GM20431 (cell line): ENCODE measurements around the gene HS6ST3.
"Not testable (repeated sequence)": the region's sequence is repeated elsewhere in the genome, so short reads cannot be mapped to it uniquely, and the experiment has no call there.

Source experiments
- in situ Hi-C: fragments of 300-500 bp; cut with MseI, MboI; formaldehyde crosslinking; loops from one replicate; pipeline ENCODE4 v1.15.0; 2020; ENCODE audit warnings: low sequenced_read_pairs; ENCODE audit not compliant: unreplicated experiment

The HS6ST3 gene

DNA sequence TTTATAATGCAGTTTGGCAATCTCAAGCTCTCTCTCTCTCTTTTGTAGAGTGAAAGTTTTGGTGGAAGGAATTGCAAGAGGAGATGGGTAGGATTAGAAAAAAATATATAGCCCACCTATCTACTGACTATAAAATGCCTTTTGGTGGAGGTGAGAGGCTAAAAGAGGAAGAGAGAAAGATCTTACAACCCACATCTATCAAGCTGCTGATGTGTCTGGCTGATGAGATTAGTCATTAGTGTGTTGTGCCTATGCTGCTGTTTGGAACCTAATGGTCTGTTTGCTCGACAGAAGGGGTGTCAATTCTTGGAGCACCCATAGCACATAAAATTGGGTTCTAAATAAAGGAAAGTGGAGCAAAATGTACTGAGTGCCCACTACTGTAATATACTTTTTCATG is 411.0 kb downstream of the HS6ST3 start:
- in situ Hi-C loops = no loop called here

GRCh38 chr13:96503481-96503880 is 413.6 kb downstream of the HS6ST3 start:
- in situ Hi-C loops = no loop called here

GRCh38 chr13:96511587-96511986 is 421.7 kb downstream of the HS6ST3 start:
- in situ Hi-C loops = no loop called here

DNA sequence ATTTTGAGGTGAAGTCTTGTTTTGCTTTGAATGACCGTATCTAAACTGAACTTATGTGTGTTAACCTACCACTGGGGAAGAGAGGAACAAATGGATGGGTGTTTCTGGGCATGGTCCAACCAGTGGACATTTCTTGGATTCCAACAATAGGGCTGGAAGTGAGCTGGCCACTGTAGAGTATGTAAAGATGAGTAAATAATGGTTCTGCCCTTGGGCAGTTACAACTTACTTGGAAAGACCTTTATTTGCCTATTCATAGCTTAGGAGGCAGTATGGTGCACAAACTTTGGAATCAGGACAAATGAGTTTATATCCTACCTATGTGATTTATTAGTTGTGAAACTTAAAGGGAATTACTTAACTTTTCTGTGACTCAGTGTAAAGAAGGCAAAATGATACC is 429.5 kb downstream of the HS6ST3 start:
- in situ Hi-C loops = no loop called here

DNA sequence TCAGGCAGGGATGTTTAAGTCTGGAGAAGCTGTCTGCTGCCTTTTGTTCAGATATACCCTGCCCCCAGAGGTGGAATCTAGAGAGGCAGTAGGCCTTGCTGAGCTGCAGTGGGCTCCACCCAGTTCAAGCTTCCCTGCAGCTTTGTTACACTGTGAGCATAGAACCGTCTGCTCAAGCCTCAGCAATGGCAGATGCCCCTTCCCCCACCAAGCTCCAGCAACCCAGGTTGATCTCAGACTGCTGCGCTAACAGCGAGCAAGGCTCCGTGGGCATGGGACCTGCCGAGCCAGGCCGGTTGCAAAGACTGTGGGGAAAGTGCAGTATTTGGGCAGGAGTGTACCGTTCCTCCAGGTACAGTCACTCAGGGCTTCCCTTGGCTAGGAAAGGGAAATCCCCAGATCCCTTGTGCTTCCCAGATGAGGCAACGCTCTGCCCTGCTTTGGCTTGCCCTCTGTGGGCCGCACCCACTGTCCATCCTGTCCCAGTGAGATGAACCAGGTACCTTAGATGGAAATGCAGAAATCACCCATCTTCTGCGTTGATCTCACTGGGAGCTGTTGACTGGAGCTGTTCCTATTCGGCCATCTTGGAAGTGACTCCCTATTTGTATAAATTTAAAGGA is 434.6 kb downstream of the HS6ST3 start:
- in situ Hi-C loops = not testable (repeated sequence)

DNA sequence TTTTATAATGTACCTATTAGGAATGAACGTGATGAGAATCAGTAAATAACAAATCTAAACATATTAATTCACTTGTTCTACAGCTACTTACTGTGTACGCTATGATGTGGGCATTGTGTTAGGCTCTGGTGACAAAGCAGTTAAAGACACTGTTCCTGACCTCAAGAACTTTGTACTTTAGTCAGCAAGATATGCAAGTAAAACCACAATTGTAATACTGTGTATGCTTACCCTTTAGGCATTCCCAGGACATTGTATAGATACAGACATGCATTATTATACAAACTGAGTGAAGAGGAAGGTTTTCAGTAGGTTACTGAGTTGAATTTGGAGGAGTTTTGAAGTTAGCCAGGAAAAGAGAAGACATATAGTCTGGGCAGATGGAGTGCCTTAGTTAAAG is 435.8 kb downstream of the HS6ST3 start:
- in situ Hi-C loops = no loop called here

- in situ Hi-C loops = no loop called here
Measured at GRCh38 chr13:96527497-96527896, 437.6 kb downstream of the HS6ST3 start.

DNA sequence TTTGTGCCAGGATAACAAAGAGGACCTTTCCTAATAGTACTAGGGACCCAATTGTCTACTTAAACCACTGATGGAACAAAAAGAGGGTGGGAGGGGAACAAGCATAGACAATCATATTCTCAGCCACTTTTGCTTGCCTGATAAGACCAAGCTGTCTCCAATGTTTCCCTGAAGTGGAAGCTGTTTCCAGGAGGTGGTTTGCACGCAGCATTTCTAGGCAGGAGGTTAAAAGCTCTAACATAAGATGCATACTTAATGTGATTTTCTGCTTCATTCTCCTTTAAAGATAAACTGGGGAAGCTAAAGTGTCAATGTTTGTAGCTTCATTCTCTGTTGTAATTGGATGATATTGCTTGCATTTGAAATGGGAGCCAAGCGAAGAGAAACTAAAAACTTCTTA is 442.9 kb downstream of the HS6ST3 start:
- in situ Hi-C loops = no loop called here

GRCh38 chr13:96533408-96533807 is 443.5 kb downstream of the HS6ST3 start:
- in situ Hi-C loops = no loop called here

DNA sequence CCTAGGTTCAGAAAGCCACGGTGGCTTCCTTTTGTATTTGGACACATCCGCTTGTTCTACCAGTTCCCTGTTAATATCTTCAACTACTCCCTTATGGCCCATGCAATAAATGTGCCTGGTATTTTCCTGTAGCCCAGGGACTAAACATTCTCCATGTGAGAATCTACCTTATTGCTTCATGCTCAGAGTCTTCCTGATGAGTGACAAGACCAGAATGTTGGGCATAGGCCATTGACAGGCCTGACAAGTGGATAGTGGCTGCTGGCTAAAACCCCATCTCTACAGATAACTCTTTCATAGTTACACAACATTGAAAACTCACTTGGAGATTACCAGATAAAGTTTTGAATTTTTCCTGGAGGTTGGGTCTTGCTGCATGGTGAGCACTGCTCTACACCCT is 449.9 kb downstream of the HS6ST3 start:
- in situ Hi-C loops = no loop called here

DNA sequence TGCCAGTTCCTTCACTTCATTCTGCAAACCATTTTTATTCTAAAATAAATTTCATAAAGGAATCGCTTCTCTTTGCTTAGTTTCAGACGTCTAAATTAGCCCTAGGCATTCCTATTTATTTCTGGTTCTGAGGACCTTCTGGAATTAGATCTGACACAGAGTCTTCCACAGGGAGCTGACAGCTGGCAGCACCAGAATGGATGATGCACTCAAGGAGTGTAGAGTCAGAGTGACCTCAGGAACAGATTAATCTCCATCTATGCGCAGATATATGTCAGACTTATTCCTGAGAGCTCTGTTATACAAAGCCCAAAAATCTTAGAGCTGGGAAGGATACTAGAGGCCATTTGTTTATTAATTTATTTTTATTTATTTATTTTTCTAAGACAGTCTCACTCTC is 450.8 kb downstream of the HS6ST3 start:
- in situ Hi-C loops = no loop called here

- in situ Hi-C loops = no loop called here
Measured at GRCh38 chr13:96542986-96543385, 453.1 kb downstream of the HS6ST3 start.

DNA sequence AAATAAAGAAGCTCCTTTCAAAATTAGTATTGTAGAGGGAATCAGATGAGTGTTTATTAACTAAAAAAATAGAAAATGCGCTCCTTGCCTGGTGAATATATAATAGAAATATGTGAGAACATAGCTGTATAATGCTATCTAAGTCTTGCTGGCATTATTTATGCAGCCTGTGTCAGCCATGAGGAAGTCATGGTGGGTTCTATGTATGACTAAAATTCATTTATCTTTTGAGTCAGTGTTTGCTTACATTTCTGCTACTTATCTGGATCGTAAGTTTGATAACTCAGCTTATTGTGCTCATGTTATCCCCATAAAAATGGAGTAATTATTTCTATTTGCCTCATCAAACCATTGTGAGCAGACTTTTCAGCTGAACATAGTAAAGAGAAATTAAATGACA is 455.1 kb downstream of the HS6ST3 start:
- in situ Hi-C loops = no loop called here

- in situ Hi-C loops = no loop called here
Measured at GRCh38 chr13:96546463-96546862, 456.6 kb downstream of the HS6ST3 start.

DNA sequence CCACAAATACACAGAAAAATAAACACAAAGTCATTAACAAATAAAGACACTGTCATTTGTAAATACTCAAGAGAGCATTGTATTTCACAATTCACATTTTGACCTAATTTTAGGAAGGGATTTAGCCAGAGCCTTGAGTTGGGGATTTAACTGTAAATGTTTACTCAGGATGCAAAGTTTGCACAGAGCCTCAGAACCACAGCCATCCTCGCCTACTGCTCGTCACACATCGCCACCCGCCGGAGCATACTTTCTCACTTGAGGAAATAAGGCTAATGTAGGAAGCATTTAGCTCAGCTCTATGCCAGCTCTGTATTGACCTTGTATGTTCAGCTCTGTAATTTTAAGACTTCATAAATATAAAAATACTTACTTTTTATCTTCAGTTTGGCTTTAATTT is 461.6 kb downstream of the HS6ST3 start:
- in situ Hi-C loops = no loop called here

GRCh38 chr13:96552559-96552958 is 462.7 kb downstream of the HS6ST3 start:
- in situ Hi-C loops = no loop called here

GRCh38 chr13:96553796-96554195 is 463.9 kb downstream of the HS6ST3 start:
- in situ Hi-C loops = no loop called here

DNA sequence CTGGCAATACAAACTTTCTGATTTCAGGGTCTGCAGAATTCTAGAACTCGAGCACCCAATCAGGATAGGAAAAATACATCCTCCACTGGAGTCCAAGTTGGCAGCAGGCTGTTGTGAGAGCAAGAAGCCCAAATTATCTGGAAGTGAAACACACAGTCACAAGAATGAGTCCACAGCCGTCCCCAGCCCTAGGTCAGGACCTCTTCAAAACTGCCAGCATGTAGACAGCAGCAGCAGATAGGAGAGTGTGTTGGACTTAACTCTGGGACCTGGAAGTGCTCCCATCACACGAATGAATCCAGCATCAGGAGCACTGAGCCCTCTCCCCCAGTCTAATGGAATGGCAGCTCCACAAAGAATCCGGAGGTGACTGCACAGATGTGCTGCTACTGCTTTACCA is 483.7 kb downstream of the HS6ST3 start:
- in situ Hi-C loops = no loop called here

- in situ Hi-C loops = no loop called here
Measured at GRCh38 chr13:96575423-96576320, 485.8 kb downstream of the HS6ST3 start.

DNA sequence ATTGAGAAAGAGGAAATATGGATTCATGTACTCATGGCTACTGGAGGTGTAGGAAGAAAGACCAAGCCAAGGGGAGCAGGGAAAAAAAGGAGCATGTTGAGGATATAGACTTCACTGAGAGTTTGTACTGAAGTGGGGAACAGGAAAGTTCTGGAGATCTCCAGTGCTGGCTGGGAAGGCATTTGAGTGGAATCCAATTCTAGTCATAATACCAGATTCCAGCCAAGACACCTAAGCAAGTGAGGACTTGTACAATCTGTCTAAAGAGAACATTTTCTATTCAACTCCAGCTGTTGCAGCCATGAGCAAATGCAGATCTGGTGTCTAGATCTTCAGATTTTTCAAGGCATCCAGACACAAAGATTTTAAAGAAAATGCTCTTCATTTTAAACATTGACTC is 491.8 kb downstream of the HS6ST3 start:
- in situ Hi-C loops = no loop called here

GRCh38 chr13:96615252-96615651 is 525.3 kb downstream of the HS6ST3 start:
- in situ Hi-C loops = no loop called here

DNA sequence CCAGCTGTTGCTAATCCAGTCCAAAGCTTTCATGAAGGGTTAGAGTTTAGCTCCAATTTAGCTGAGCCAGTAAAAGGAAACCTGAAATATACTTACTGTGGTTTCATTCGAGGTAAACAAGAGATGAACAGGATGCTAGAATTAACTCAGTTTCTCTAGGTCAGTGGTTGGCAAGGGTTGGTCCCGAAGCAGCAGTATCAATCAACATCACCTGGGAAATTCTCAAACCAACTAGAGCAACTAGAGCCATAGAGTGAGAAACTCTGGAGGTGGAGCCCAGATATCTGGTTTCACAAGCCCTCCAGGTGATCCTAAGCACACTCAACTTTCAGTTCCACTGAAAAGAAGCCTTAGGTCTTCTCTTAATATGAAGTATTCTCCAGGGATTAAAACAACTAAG is 527.6 kb downstream of the HS6ST3 start:
- in situ Hi-C loops = no loop called here
